ENCODE data around the gene LGR6.
"Not testable (repeated sequence)": the region's sequence is repeated elsewhere in the genome, so short reads cannot be mapped to it uniquely, and the experiment has no call there.

LGR6 gene

DNA sequence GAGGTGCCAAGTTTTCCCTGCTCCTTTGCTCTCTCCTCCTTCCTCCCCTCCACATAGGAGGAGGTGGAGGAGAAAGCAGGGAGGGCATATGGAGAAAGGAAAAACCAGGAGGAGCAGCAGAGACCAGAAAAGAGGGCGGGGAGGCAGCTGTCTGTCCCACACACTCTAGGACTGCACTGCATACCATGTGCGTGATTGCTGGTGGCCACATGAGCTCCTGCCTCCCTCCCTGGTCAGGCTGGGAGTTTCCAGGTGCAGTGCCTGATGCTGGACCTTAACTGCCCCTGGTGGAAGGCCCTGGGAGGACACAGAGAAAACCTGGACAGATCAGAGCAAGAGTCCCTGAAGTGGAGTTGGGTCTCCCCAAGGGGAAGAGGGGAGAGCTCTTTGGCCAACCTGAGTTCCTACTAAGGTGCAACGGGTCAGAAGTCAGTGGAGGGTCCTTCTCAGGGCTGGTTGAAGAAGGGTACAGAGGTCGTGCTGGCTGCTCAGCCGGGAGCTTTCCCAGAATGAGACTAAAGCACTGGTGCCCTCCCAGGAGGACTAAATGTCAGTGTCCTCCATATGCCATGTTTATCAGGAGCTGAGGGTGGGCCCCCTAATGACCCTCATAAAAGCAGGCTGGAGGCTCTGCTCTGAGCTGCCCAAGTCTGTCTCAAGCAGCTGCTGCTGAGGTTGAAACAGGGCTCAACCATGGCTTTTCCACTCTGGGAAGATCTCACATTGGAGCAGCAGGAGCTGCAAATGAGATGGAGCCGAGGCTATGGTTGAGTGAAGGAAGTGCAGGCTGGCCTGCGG is 3.5 kb upstream of the LGR6 start:
- Histone ChIP-seq H3K27ac (ENCODE audit: low read length) (no peak overlapping the region), H2AFZ (ENCODE audit: low read length) (no peak overlapping the region), H4K20me1 (ENCODE audit: insufficient read depth, low read length) (no peaks in the 10 kb centered on the region), H3F3A (ENCODE audit: insufficient read depth, low read length) (no peaks in the 10 kb centered on the region), H3K9ac (ENCODE audit: low read length) (no peak overlapping the region), H3K4me2 (ENCODE audit: low read depth, low read length) (no peak overlapping the region), H3K4me3 (ENCODE audit: low read length) (no peak overlapping the region), H3K9me3 (replicated peaks; ENCODE audit: insufficient read depth, low read length) (no peaks in the 10 kb centered on the region), H3K9me2 (replicated peaks; ENCODE audit: insufficient read depth, low read length) (no peaks in the 10 kb centered on the region), H3K36me3 (replicated peaks; ENCODE audit: insufficient read depth, low read length) (no peaks in the 10 kb centered on the region), H3K79me2 (ENCODE audit: low read length) (no peaks in the 10 kb centered on the region), H3K27me3 (replicated peaks; ENCODE audit: insufficient read depth, low read length) (peaks cover 71% of the 10 kb centered on the region), H3K4me1 (ENCODE audit: low read length) (no peaks in the 10 kb centered on the region)
- TF ChIP-seq EZH2 (optimal IDR thresholded peaks at IDR 0.05; ENCODE audit: low read depth, low read length) = no peak
- peak; percentile 14; the same call in 1 of the 2 replicates for TF ChIP-seq CTCF (IDR thresholded peaks at IDR 0.05; ENCODE audit: low read length)
- DNase-seq = no peak

- not testable (repeated sequence) for H3K27ac ChIP-seq (ENCODE audit: low read length); DNase-seq; H3F3A ChIP-seq (ENCODE audit: insufficient read depth, low read length); H3K9me2 ChIP-seq (replicated peaks; ENCODE audit: insufficient read depth, low read length); H4K20me1 ChIP-seq (ENCODE audit: insufficient read depth, low read length); H3K36me3 ChIP-seq (replicated peaks; ENCODE audit: insufficient read depth, low read length); H3K4me3 ChIP-seq (ENCODE audit: low read length); H3K79me2 ChIP-seq (ENCODE audit: low read length); H3K4me1 ChIP-seq (ENCODE audit: low read length); H3K9me3 ChIP-seq (replicated peaks; ENCODE audit: insufficient read depth, low read length); H3K4me2 ChIP-seq (ENCODE audit: low read depth, low read length); H3K9ac ChIP-seq (ENCODE audit: low read length); H2AFZ ChIP-seq (ENCODE audit: low read length)
- H3K27me3 ChIP-seq (replicated peaks; ENCODE audit: insufficient read depth, low read length) = peaks cover 73% of the 10 kb centered on the region
These were observed 2.2 kb upstream of the LGR6 start for GRCh38 chr1:202191391-202191790.

- TF ChIP-seq EZH2phosphoT487 (IDR thresholded peaks at IDR 0.05; ENCODE audit: low read length) = no peak
- peak; percentile 88 for TF ChIP-seq EZH2 (optimal IDR thresholded peaks at IDR 0.05; ENCODE audit: low read depth, low read length)
- TF ChIP-seq CTCF (IDR thresholded peaks at IDR 0.05; ENCODE audit: low read length) = peak; percentile 96
- Histone ChIP-seq H3K4me1 (ENCODE audit: low read length) (no peaks in the 10 kb centered on the region), H3K79me2 (ENCODE audit: low read length) (no peaks in the 10 kb centered on the region), H2AFZ (ENCODE audit: low read length) (no peak overlapping the region), H3K9me2 (replicated peaks; ENCODE audit: insufficient read depth, low read length) (no peaks in the 10 kb centered on the region), H3K4me2 (ENCODE audit: low read depth, low read length) (peak overlapping the region; percentile 32; the same call in 1 of the 2 replicates), H3K4me3 (ENCODE audit: low read length) (no peak overlapping the region), H3K36me3 (replicated peaks; ENCODE audit: insufficient read depth, low read length) (no peaks in the 10 kb centered on the region), H3K27me3 (replicated peaks; ENCODE audit: insufficient read depth, low read length) (peaks cover 71% of the 10 kb centered on the region), H4K20me1 (ENCODE audit: insufficient read depth, low read length) (no peaks in the 10 kb centered on the region), H3K27ac (ENCODE audit: low read length) (no peak overlapping the region), H3K9me3 (replicated peaks; ENCODE audit: insufficient read depth, low read length) (no peaks in the 10 kb centered on the region), H3K9ac (ENCODE audit: low read length) (no peak overlapping the region), H3F3A (ENCODE audit: insufficient read depth, low read length) (no peaks in the 10 kb centered on the region)
- DNase-seq = peak; percentile 43
These were observed 607 bp upstream of the LGR6 start for GRCh38 chr1:202192770-202193613.

DNA sequence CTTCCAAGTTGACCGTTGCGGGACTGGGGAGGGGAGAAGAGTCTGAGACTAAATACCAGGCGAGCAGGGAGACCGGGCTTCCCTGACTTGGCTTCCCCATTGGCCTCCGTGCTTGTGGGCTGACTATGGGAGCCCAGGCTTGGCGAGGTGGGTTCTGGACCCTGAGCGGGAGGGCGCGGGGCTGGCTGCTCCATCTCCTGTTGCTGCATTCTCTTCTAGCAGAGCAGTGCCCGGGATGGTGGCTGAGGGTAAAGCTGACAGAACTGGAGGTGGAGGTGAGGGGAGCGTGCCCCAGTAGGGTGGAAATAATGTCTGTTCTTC is 689 bp downstream of the LGR6 start:
- no peak for DNase-seq
- H3K9me3 ChIP-seq (replicated peaks; ENCODE audit: insufficient read depth, low read length) = no peaks in the 10 kb centered on the region
- H3K27ac ChIP-seq (ENCODE audit: low read length) = no peak overlapping the region
- peaks cover 69% of the 10 kb centered on the region for H3K27me3 ChIP-seq (replicated peaks; ENCODE audit: insufficient read depth, low read length)
- no peaks in the 10 kb centered on the region for H3K79me2 ChIP-seq (ENCODE audit: low read length)
- no peaks in the 10 kb centered on the region for H3K36me3 ChIP-seq (replicated peaks; ENCODE audit: insufficient read depth, low read length)
- H3K4me3 ChIP-seq (ENCODE audit: low read length) = no peak overlapping the region
- no peaks in the 10 kb centered on the region for H3F3A ChIP-seq (ENCODE audit: insufficient read depth, low read length)
- no peaks in the 10 kb centered on the region for H4K20me1 ChIP-seq (ENCODE audit: insufficient read depth, low read length)
- H3K4me1 ChIP-seq (ENCODE audit: low read length) = no peaks in the 10 kb centered on the region
- no peak overlapping the region for H2AFZ ChIP-seq (ENCODE audit: low read length)
- no peaks in the 10 kb centered on the region for H3K9me2 ChIP-seq (replicated peaks; ENCODE audit: insufficient read depth, low read length)
- H3K4me2 ChIP-seq (ENCODE audit: low read depth, low read length) = no peak overlapping the region
- no peak overlapping the region for H3K9ac ChIP-seq (ENCODE audit: low read length)
- no peak for TF ChIP-seq EZH2phosphoT487 (IDR thresholded peaks at IDR 0.05; ENCODE audit: low read length)
- no peak for TF ChIP-seq EZH2 (optimal IDR thresholded peaks at IDR 0.05; ENCODE audit: low read depth, low read length)
- no peak for TF ChIP-seq CTCF (IDR thresholded peaks at IDR 0.05; ENCODE audit: low read length)

All from MM.1S (cell line).